Calu3 (cell line): ENCODE measurements around the gene LGALS9. TPM values are rescaled to one million over a fixed set of nuclear protein-coding genes. Genes with fewer than 3 reads are reported as not detected.
"Not testable (repeated sequence)": the region's sequence is repeated elsewhere in the genome, so short reads cannot be mapped to it uniquely, and the experiment has no call there.

ENCODE experiments used
- BruUV-seq: library from RNA; stranded (reverse); fragments of 400-500 nt; replicated peaks from 2 replicates; lab custom pipeline; 2021; lab: Mats Ljungman, UMichigan
- CTCF ChIA-PET: fragments of 300-600 bp; sonication (Branson Sonifier 250); formaldehyde crosslinking; loops from one replicate; lab custom pipeline; 2022; ENCODE audit warnings: antibody characterized with exemption; lab: Charles Lee
- DNase-seq: peaks from one replicate; pipeline ENCODE4 v3.0.0; 2022
- H3K27ac Mint-ChIP-seq: one replicate; pipeline ENCODE4 v1.8.0; 2022; ENCODE audit warnings: mixed read lengths; ENCODE audit not compliant: unreplicated experiment
- H3K27me3 Mint-ChIP-seq: one replicate; pipeline ENCODE4 v1.8.0; 2022; ENCODE audit warnings: mixed read lengths; ENCODE audit not compliant: unreplicated experiment
- H3K36me3 Mint-ChIP-seq: one replicate; pipeline ENCODE4 v1.8.0; 2022; ENCODE audit warnings: mild to moderate bottlenecking, moderate library complexity, mixed read lengths; ENCODE audit not compliant: insufficient read depth, unreplicated experiment
- H3K4me1 Mint-ChIP-seq: one replicate; pipeline ENCODE4 v1.8.0; 2022; ENCODE audit warnings: mild to moderate bottlenecking, low read depth, mixed read lengths; ENCODE audit not compliant: unreplicated experiment
- H3K4me3 Mint-ChIP-seq: one replicate; pipeline ENCODE4 v1.8.0; 2022; ENCODE audit warnings: mild to moderate bottlenecking, low read depth, moderate library complexity, mixed read lengths; ENCODE audit not compliant: unreplicated experiment
- H3K9me3 Mint-ChIP-seq: one replicate; pipeline ENCODE4 v1.8.0; 2022; ENCODE audit warnings: low read depth, mixed read lengths; ENCODE audit not compliant: unreplicated experiment
- CTCF ChIP-seq: fragments of 200-600 bp; IDR thresholded peaks from one replicate; pipeline ENCODE4 v1.8.0; 2022; ENCODE audit warnings: antibody characterized with exemption; ENCODE audit not compliant: unreplicated experiment
- intact Hi-C: fragments of 100-400 bp; cut with micrococcal nuclease; formaldehyde crosslinking; loops from one replicate; pipeline ENCODE4 v1.10.0; 2022; ENCODE audit not compliant: unreplicated experiment
- total RNA-seq: library from RNA; stranded (reverse); gene quantifications from 2 replicates; pipeline ENCODE4 v1.2.3, GENCODE V29; 2022

The LGALS9 gene
- total RNA-seq, 1 experiment from 2014 or later: 93.1 TPM

- no TSS peak for BruUV-seq
- TF ChIP-seq CTCF: no peak
- no peak overlapping the region for H3K4me3 Mint-ChIP-seq
- CTCF ChIA-PET: no interaction called here
- no peaks in the 10 kb centered on the region for H3K36me3 Mint-ChIP-seq
- intact Hi-C loops: no loop called here
- no peaks in the 10 kb centered on the region for H3K4me1 Mint-ChIP-seq
- DNase-seq: no peak
- no peak overlapping the region for H3K27ac Mint-ChIP-seq
- peaks cover 60% of the 10 kb centered on the region for H3K27me3 Mint-ChIP-seq
- H3K9me3 Mint-ChIP-seq: no peaks in the 10 kb centered on the region
Observed at GRCh38 chr17:27670791-27671590, 40.0 kb downstream of the LGALS9 start.

- no TSS peak for BruUV-seq
- TF ChIP-seq CTCF: no peak
- CTCF ChIA-PET: no interaction called here
- Mint-ChIP-seq H3K27me3 (peaks cover 65% of the 10 kb centered on the region), H3K4me3 (no peak overlapping the region), H3K27ac (no peak overlapping the region), H3K4me1 (no peaks in the 10 kb centered on the region), H3K36me3 (no peaks in the 10 kb centered on the region), H3K9me3 (no peaks in the 10 kb centered on the region)
- no peak for DNase-seq
- intact Hi-C loops: no loop called here
Observed at GRCh38 chr17:27671591-27671910, 40.6 kb downstream of the LGALS9 start.

GRCh38 chr17:27671977-27672480 is 41.0 kb downstream of the LGALS9 start:
- not testable (repeated sequence) for BruUV-seq, DNase-seq, H3K27ac Mint-ChIP-seq

GRCh38 chr17:27674335-27674734 is 43.3 kb downstream of the LGALS9 start:
- no TSS peak for BruUV-seq
- intact Hi-C loops: no loop called here
- CTCF ChIA-PET: no interaction called here
- DNase-seq: no peak
- H3K4me1 Mint-ChIP-seq: no peaks in the 10 kb centered on the region
- no peaks in the 10 kb centered on the region for H3K9me3 Mint-ChIP-seq
- no peak overlapping the region for H3K27ac Mint-ChIP-seq
- H3K36me3 Mint-ChIP-seq: no peaks in the 10 kb centered on the region
- H3K27me3 Mint-ChIP-seq: peaks cover 62% of the 10 kb centered on the region
- no peak for TF ChIP-seq CTCF
- no peak overlapping the region for H3K4me3 Mint-ChIP-seq

More at GRCh38 chr17:27671977-27672480, 41.0 kb downstream of the LGALS9 start:
- H3K4me3 Mint-ChIP-seq, intact Hi-C loops, H3K4me1 Mint-ChIP-seq, CTCF ChIA-PET, H3K9me3 Mint-ChIP-seq, H3K36me3 Mint-ChIP-seq: not testable (repeated sequence)
- H3K27me3 Mint-ChIP-seq: peaks cover 70% of the 10 kb centered on the region

GRCh38 chr17:27677191-27677590 is 46.2 kb downstream of the LGALS9 start:
- peaks cover 41% of the 10 kb centered on the region for H3K27me3 Mint-ChIP-seq
- H3K4me3 Mint-ChIP-seq: no peak overlapping the region
- no peaks in the 10 kb centered on the region for H3K9me3 Mint-ChIP-seq
- no peak for DNase-seq
- H3K27ac Mint-ChIP-seq: no peak overlapping the region
- no peaks in the 10 kb centered on the region for H3K36me3 Mint-ChIP-seq
- H3K4me1 Mint-ChIP-seq: no peaks in the 10 kb centered on the region
- no peak for TF ChIP-seq CTCF
- intact Hi-C loops: no loop called here
- CTCF ChIA-PET: no interaction called here
- BruUV-seq: no TSS peak

- intact Hi-C loops, CTCF ChIA-PET, H3K4me1 Mint-ChIP-seq, H3K4me3 Mint-ChIP-seq, BruUV-seq, H3K36me3 Mint-ChIP-seq, H3K27ac Mint-ChIP-seq, H3K9me3 Mint-ChIP-seq, DNase-seq: not testable (repeated sequence)
- peaks cover 76% of the 10 kb centered on the region for H3K27me3 Mint-ChIP-seq
Observed at GRCh38 chr17:27686322-27686721, 55.3 kb downstream of the LGALS9 start.
